Activated CD4-positive, alpha-beta memory T cell treated with anti-CD3 and anti-CD28 coated beads, Interleukin-2, amount 10 ng/mL, durations not matched to agents 7 days and 5 days (primary cell): ENCODE measurements around the gene HNRNPD. TPM values are rescaled to one million over a fixed set of nuclear protein-coding genes. Genes with fewer than 3 reads are reported as not detected.
"Not testable (repeated sequence)": the region's sequence is repeated elsewhere in the genome, so short reads cannot be mapped to it uniquely, and the experiment has no call there.

Experiments used
- CTCF ChIA-PET: fragments of 350-600 bp; sonication (Branson Sonifier 250); formaldehyde crosslinking; loops from one replicate; lab custom pipeline; 2021; ENCODE audit warnings: antibody characterized with exemption, inconsistent platforms; lab: Charles Lee
- POLR2A ChIA-PET: fragments of 350-600 bp; sonication (Branson Sonifier 250); formaldehyde crosslinking; loops from one replicate; lab custom pipeline; 2021; ENCODE audit warnings: antibody characterized with exemption; lab: Charles Lee
- DNase-seq: peaks from one replicate; pipeline ENCODE4 v3.0.0-alpha.2; 2020
- H3K27ac Mint-ChIP-seq: one replicate; pipeline ENCODE4 v1.8.0; 2021; ENCODE audit warnings: mild to moderate bottlenecking, mixed read lengths
- H3K27me3 Mint-ChIP-seq: one replicate; pipeline ENCODE4 v1.8.0; 2021; ENCODE audit warnings: mixed read lengths
- H3K36me3 Mint-ChIP-seq: one replicate; pipeline ENCODE4 v1.8.0; 2021; ENCODE audit warnings: low read depth, mixed read lengths
- H3K4me1 Mint-ChIP-seq: one replicate; pipeline ENCODE4 v1.8.0; 2021; ENCODE audit warnings: mixed read lengths
- H3K4me3 Mint-ChIP-seq: one replicate; pipeline ENCODE4 v1.8.0; 2021; ENCODE audit warnings: mild to moderate bottlenecking, mixed read lengths
- H3K9me3 Mint-ChIP-seq: one replicate; pipeline ENCODE4 v1.8.0; 2021; ENCODE audit warnings: mixed read lengths
- total RNA-seq, 2 experiments: library from RNA; stranded (reverse); gene quantifications; one replicate each; pipeline ENCODE4 v1.2.3, GENCODE V29; 2021

The HNRNPD gene
- total RNA-seq, 2 experiments from 2014 or later = 355 to 366 TPM

GRCh38 chr4:82394896-82395295 is 21.1 kb upstream of the HNRNPD start:
- H3K4me3 Mint-ChIP-seq = no peak overlapping the region
- no peak overlapping the region for H3K27ac Mint-ChIP-seq
- no peaks in the 10 kb centered on the region for H3K9me3 Mint-ChIP-seq
- POLR2A ChIA-PET = interaction anchor here (1.1 kb wide), 1 partner anchor 35 kb away, joined by 3 read pairs; no protein-coding TSS in a partner anchor
- H3K4me1 Mint-ChIP-seq = no peaks in the 10 kb centered on the region
- H3K36me3 Mint-ChIP-seq = no peaks in the 10 kb centered on the region
- peaks cover 3% of the 10 kb centered on the region for H3K27me3 Mint-ChIP-seq
- CTCF ChIA-PET = interaction anchor here (0.6 to 2.4 kb wide), 2 partner anchors 14 to 35 kb away, joined by 3 to 5 read pairs; no protein-coding TSS in a partner anchor
- no peak for DNase-seq

- ChIA-PET CTCF (interaction anchor here (1.2 kb wide), 1 partner anchor 28 kb away, joined by 3 read pairs; no protein-coding TSS in a partner anchor), POLR2A (interaction anchor here (0.7 to 0.8 kb wide), 2 partner anchors 10 to 16 kb away, joined by 3 read pairs; partner anchors contain the start of gene HNRNPD)
- not testable (repeated sequence) for H3K4me1 Mint-ChIP-seq, H3K4me3 Mint-ChIP-seq, H3K36me3 Mint-ChIP-seq, H3K9me3 Mint-ChIP-seq, H3K27ac Mint-ChIP-seq, DNase-seq, H3K27me3 Mint-ChIP-seq
Measured at GRCh38 chr4:82390061-82390460, 16.3 kb upstream of the HNRNPD start.

GRCh38 chr4:82388405-82388804 is 14.6 kb upstream of the HNRNPD start:
- peaks cover 2% of the 10 kb centered on the region for H3K9me3 Mint-ChIP-seq
- H3K36me3 Mint-ChIP-seq = peaks cover 5% of the 10 kb centered on the region
- POLR2A ChIA-PET = no interaction called here
- no peak overlapping the region for H3K4me3 Mint-ChIP-seq
- H3K4me1 Mint-ChIP-seq = no peaks in the 10 kb centered on the region
- CTCF ChIA-PET = no interaction called here
- no peak for DNase-seq
- H3K27me3 Mint-ChIP-seq = peaks cover 4% of the 10 kb centered on the region
- no peak overlapping the region for H3K27ac Mint-ChIP-seq

- POLR2A ChIA-PET = interaction anchor here (1.2 kb wide), 2 partner anchors 11 to 37 kb away, joined by 4 to 5 read pairs; no protein-coding TSS in a partner anchor
Measured at GRCh38 chr4:82386312-82386711, 12.5 kb upstream of the HNRNPD start.

GRCh38 chr4:82382751-82383150 is 9.0 kb upstream of the HNRNPD start:
- Mint-ChIP-seq H3K36me3 (peaks cover 23% of the 10 kb centered on the region), H3K4me3 (no peak overlapping the region), H3K4me1 (peaks cover 2% of the 10 kb centered on the region), H3K9me3 (peaks cover 2% of the 10 kb centered on the region), H3K27me3 (peaks cover 4% of the 10 kb centered on the region), H3K27ac (no peak overlapping the region)
- ChIA-PET CTCF (no interaction called here), POLR2A (interaction anchor here (0.9 to 2.0 kb wide), 3 partner anchors 10 to 40 kb away, joined by 3 to 6 read pairs (median 3); no protein-coding TSS in a partner anchor)
- no peak for DNase-seq

More at GRCh38 chr4:82386312-82386711, 12.5 kb upstream of the HNRNPD start:
- not testable (repeated sequence) for H3K4me3 Mint-ChIP-seq, H3K36me3 Mint-ChIP-seq, H3K4me1 Mint-ChIP-seq, H3K27me3 Mint-ChIP-seq, H3K9me3 Mint-ChIP-seq, DNase-seq, H3K27ac Mint-ChIP-seq
- CTCF ChIA-PET = interaction anchor here (1.0 kb wide), 1 partner anchor 24 kb away, joined by 3 read pairs; no protein-coding TSS in a partner anchor

- CTCF ChIA-PET = interaction anchor here (1.6 kb wide), 1 partner anchor 13 kb away, joined by 5 read pairs; no protein-coding TSS in a partner anchor
- Mint-ChIP-seq H3K36me3 (peaks cover 28% of the 10 kb centered on the region), H3K4me3 (no peak overlapping the region), H3K27me3 (peaks cover 4% of the 10 kb centered on the region), H3K27ac (no peak overlapping the region), H3K9me3 (peaks cover 2% of the 10 kb centered on the region), H3K4me1 (peaks cover 6% of the 10 kb centered on the region)
- DNase-seq = no peak
- POLR2A ChIA-PET = interaction anchor here (0.8 to 1.4 kb wide), 2 partner anchors 10 to 16 kb away, joined by 3 to 5 read pairs; no protein-coding TSS in a partner anchor
Measured at GRCh38 chr4:82381661-82382296, 8.0 kb upstream of the HNRNPD start.

- Mint-ChIP-seq H3K4me1 (peaks cover 10% of the 10 kb centered on the region), H3K27ac (no peak overlapping the region), H3K4me3 (no peak overlapping the region), H3K36me3 (peaks cover 32% of the 10 kb centered on the region), H3K27me3 (peaks cover 4% of the 10 kb centered on the region), H3K9me3 (peaks cover 2% of the 10 kb centered on the region)
- POLR2A ChIA-PET = interaction anchor here (0.8 to 1.4 kb wide), 2 partner anchors 10 to 16 kb away, joined by 3 to 5 read pairs; no protein-coding TSS in a partner anchor
- DNase-seq = no peak
- CTCF ChIA-PET = interaction anchor here (1.6 kb wide), 1 partner anchor 14 kb away, joined by 5 read pairs; no protein-coding TSS in a partner anchor
Measured at GRCh38 chr4:82381235-82381634, 7.4 kb upstream of the HNRNPD start.

GRCh38 chr4:82380831-82381230 is 7.0 kb upstream of the HNRNPD start:
- Mint-ChIP-seq H3K4me1 (peaks cover 14% of the 10 kb centered on the region), H3K9me3 (peaks cover under 1% of the 10 kb centered on the region), H3K4me3 (no peak overlapping the region), H3K27ac (no peak overlapping the region), H3K27me3 (peaks cover 3% of the 10 kb centered on the region), H3K36me3 (peaks cover 36% of the 10 kb centered on the region)
- ChIA-PET POLR2A (interaction anchor here (0.8 to 12.4 kb wide), 4 partner anchors 9 to 49 kb away, joined by 3 to 313 read pairs (median 4); partner anchors contain the start of genes ENOPH1 and HNRNPDL), CTCF (interaction anchor here (1.6 kb wide), 1 partner anchor 14 kb away, joined by 5 read pairs; no protein-coding TSS in a partner anchor)
- no peak for DNase-seq

- Mint-ChIP-seq H3K27me3 (no peaks in the 10 kb centered on the region), H3K4me3 (no peak overlapping the region), H3K27ac (no peak overlapping the region), H3K4me1 (peaks cover 18% of the 10 kb centered on the region), H3K9me3 (no peaks in the 10 kb centered on the region), H3K36me3 (peaks cover 39% of the 10 kb centered on the region)
- no peak for DNase-seq
- ChIA-PET POLR2A (interaction anchor here (0.8 to 12.4 kb wide), 3 partner anchors 9 to 49 kb away, joined by 3 to 313 read pairs (median 5); partner anchors contain the start of genes ENOPH1 and HNRNPDL), CTCF (interaction anchor here (0.6 to 1.7 kb wide), 5 partner anchors 12 to 456 kb away, joined by 3 to 5 read pairs (median 5); no protein-coding TSS in a partner anchor)
Measured at GRCh38 chr4:82380344-82380743, 6.6 kb upstream of the HNRNPD start.

- H3K27ac Mint-ChIP-seq = no peak overlapping the region
Measured at GRCh38 chr4:82376109-82376508, 2.3 kb upstream of the HNRNPD start.

GRCh38 chr4:82373486-82373815 is 340 bp downstream of the HNRNPD start:
- DNase-seq = no peak
- H3K27ac Mint-ChIP-seq = peak overlapping the region; percentile 96
- H3K4me3 Mint-ChIP-seq = peak overlapping the region; percentile 95
- peaks cover 46% of the 10 kb centered on the region for H3K4me1 Mint-ChIP-seq
- ChIA-PET POLR2A (interaction anchor here (0.6 to 12.4 kb wide), 18 partner anchors 9 to 902 kb away, joined by 3 to 313 read pairs (median 6); partner anchors contain the start of genes ENOPH1, HNRNPDL and RASGEF1B), CTCF (interaction anchor here (0.6 to 2.9 kb wide), 7 partner anchors 13 to 1082 kb away, joined by 3 to 39 read pairs (median 8); partner anchors contain the start of genes HELQ, HNRNPDL and MRPS18C)
- no peaks in the 10 kb centered on the region for H3K9me3 Mint-ChIP-seq
- peaks cover 66% of the 10 kb centered on the region for H3K36me3 Mint-ChIP-seq
- H3K27me3 Mint-ChIP-seq = no peaks in the 10 kb centered on the region

More at GRCh38 chr4:82376109-82376508, 2.3 kb upstream of the HNRNPD start:
- ChIA-PET CTCF (interaction anchor here (2.9 kb wide), 1 partner anchor 53 kb away, joined by 39 read pairs; the partner anchor contains the start of gene HNRNPDL), POLR2A (interaction anchor here (12.4 kb wide), 1 partner anchor 53 kb away, joined by 313 read pairs; the partner anchor contains the start of genes ENOPH1 and HNRNPDL)
- Mint-ChIP-seq H3K9me3 (no peaks in the 10 kb centered on the region), H3K36me3 (peaks cover 55% of the 10 kb centered on the region), H3K4me3 (peak overlapping the region; percentile 95), H3K27me3 (no peaks in the 10 kb centered on the region), H3K4me1 (peaks cover 21% of the 10 kb centered on the region)
- no peak for DNase-seq
